Endothelial cell of umbilical vein (primary cell): ENCODE measurements around the gene CASP10. TPM values are rescaled to one million over a fixed set of nuclear protein-coding genes. Genes with fewer than 3 reads are reported as not detected.

Experiments used
- BruUV-seq: library from RNA; stranded (reverse); fragments of 400-500 nt; replicated peaks from 2 replicates; lab custom pipeline; 2021; lab: Mats Ljungman, UMichigan
- CTCF ChIA-PET: fragments of 300-600, 350-600 bp; sonication (Branson Sonifier 250); formaldehyde crosslinking; loops from one replicate; lab custom pipeline; 2021; ENCODE audit warnings: antibody characterized with exemption, inconsistent platforms; lab: Charles Lee
- POLR2A ChIA-PET: fragments of 300-600, 350-600 bp; sonication (Branson Sonifier 250); formaldehyde crosslinking; loops from one replicate; lab custom pipeline; 2021; ENCODE audit warnings: antibody characterized with exemption, inconsistent platforms; lab: Charles Lee
- DNase-seq: peaks from one replicate; pipeline ENCODE4 v3.0.0-alpha.2; 2011; ENCODE audit warnings: low read depth, low spot score
- FAIRE-seq: peaks from 2 replicates; lab custom pipeline; 2011; peaks lifted over from hg19 to GRCh38; lab: Jason Lieb, UNC
- H2AFZ ChIP-seq: 2 replicates; pipeline ENCODE4 v1.6.0; 2012; ENCODE audit warnings: low read depth, low read length, control low read depth, inconsistent platforms
- H3K27ac ChIP-seq: 2 replicates; pipeline ENCODE4 v1.5.1; 2011; ENCODE audit warnings: low read depth, mild to moderate bottlenecking, control low read depth, low read length, moderate library complexity; ENCODE audit not compliant: insufficient read depth
- H3K27me3 ChIP-seq, 2 experiments: 2 replicates each; pipeline versions ENCODE4 v1.6.0 to v1.6.1; 2011; ENCODE audit warnings: low read length in 2 of 2, mixed read lengths in 1 of 2; ENCODE audit not compliant: control insufficient read depth in 2 of 2, insufficient read depth in 2 of 2
- H3K36me3 ChIP-seq, 2 experiments: 2 replicates in 1 of 2; 3 replicates in 1 of 2; pipeline ENCODE4 v1.5.1; 2011; ENCODE audit warnings: low read length in 2 of 2, mild to moderate bottlenecking in 1 of 2, moderate library complexity in 1 of 2; ENCODE audit not compliant: control insufficient read depth in 2 of 2, insufficient read depth in 2 of 2; ENCODE audit errors: extremely low read depth in 1 of 2
- H3K4me1 ChIP-seq: 3 replicates; pipeline ENCODE4 v1.5.1; 2011; ENCODE audit warnings: mild to moderate bottlenecking, low read length; ENCODE audit not compliant: control insufficient read depth, insufficient read depth; ENCODE audit errors: extremely low read depth
- H3K4me2 ChIP-seq: 2 replicates; pipeline ENCODE4 v1.6.1; 2011; ENCODE audit warnings: low read length, control low read depth, mixed read lengths; ENCODE audit not compliant: insufficient read depth
- H3K4me3 ChIP-seq, 3 experiments: fragments of 200-600 bp in 1 of 3; sonication (generic), shearing (Covaris generic) in 1 of 3; replicated peaks in 1 of 3; 2 replicates each; pipeline ENCODE4 v1.5.1; 2011 to 2016; ENCODE audit warnings: control low read depth in 3 of 3, low read length in 3 of 3, mild to moderate bottlenecking in 2 of 3, inconsistent platforms in 1 of 3, low read depth in 1 of 3, moderate library complexity in 1 of 3; ENCODE audit not compliant: insufficient read depth in 1 of 3
- H3K79me2 ChIP-seq: 2 replicates; pipeline ENCODE4 v1.6.0; 2012; ENCODE audit warnings: low read length, inconsistent platforms; ENCODE audit not compliant: control insufficient read depth, insufficient read depth
- H3K9ac ChIP-seq: replicated peaks from 2 replicates; pipeline ENCODE3; 2011; ENCODE audit warnings: low read length, control low read depth; ENCODE audit not compliant: insufficient read depth; ENCODE audit errors: extremely low read depth
- H3K9me1 ChIP-seq: replicated peaks from 3 replicates; pipeline ENCODE4 v1.6.0; 2011; ENCODE audit warnings: mild to moderate bottlenecking, low read length; ENCODE audit not compliant: control insufficient read depth, insufficient read depth; ENCODE audit errors: extremely low read depth
- H3K9me3 ChIP-seq: replicated peaks from 2 replicates; pipeline ENCODE4 v1.5.1; 2012; ENCODE audit warnings: low read length, inconsistent platforms; ENCODE audit not compliant: control insufficient read depth, insufficient read depth
- H4K20me1 ChIP-seq: replicated peaks from 2 replicates; pipeline ENCODE3; 2011; ENCODE audit warnings: mild to moderate bottlenecking, low read length; ENCODE audit not compliant: control insufficient read depth, insufficient read depth; ENCODE audit errors: extremely low read depth
- CTCF ChIP-seq, 2 donors: IDR thresholded peaks; 1 replicate in 1 of 2; 2 replicates in 1 of 2; pipeline ENCODE4 v1.5.1; 2011; ENCODE audit warnings: low read length in 2 of 2, mild to moderate bottlenecking in 2 of 2, moderate library complexity in 2 of 2, control low read depth in 1 of 2, inconsistent platforms in 1 of 2, low read depth in 1 of 2; ENCODE audit not compliant: insufficient read depth in 1 of 2; ENCODE audit errors: extremely low read depth in 1 of 2
- EZH2 ChIP-seq: IDR thresholded peaks from 2 replicates; pipeline ENCODE4 v1.6.1; 2012; ENCODE audit warnings: borderline replicate concordance, low read depth, mild to moderate bottlenecking, moderate library complexity, low read length, inconsistent platforms; ENCODE audit not compliant: severe bottlenecking
- FOS ChIP-seq: IDR thresholded peaks from 2 replicates; pipeline ENCODE4 v1.6.1; 2011; ENCODE audit warnings: mild to moderate bottlenecking, low read length, moderate library complexity, borderline replicate concordance; ENCODE audit not compliant: insufficient read depth
- GATA2 ChIP-seq: IDR thresholded peaks from 2 replicates; pipeline ENCODE4 v1.7.0; 2011; ENCODE audit warnings: low read depth, mild to moderate bottlenecking, moderate library complexity, mixed read lengths, low read length; ENCODE audit not compliant: insufficient read length, insufficient read depth
- JUN ChIP-seq: IDR thresholded peaks from 2 replicates; pipeline ENCODE4 v1.6.1; 2011; ENCODE audit warnings: borderline replicate concordance, low read depth; ENCODE audit not compliant: insufficient read length, insufficient read depth
- MAX ChIP-seq: IDR thresholded peaks from 2 replicates; pipeline ENCODE4 v1.6.1; 2011; ENCODE audit not compliant: insufficient read depth, insufficient read length
- MYC ChIP-seq: IDR thresholded peaks from one replicate; pipeline ENCODE4 v1.6.1; 2011; ENCODE audit warnings: mild to moderate bottlenecking, low read depth, low read length
- POLR2A ChIP-seq: IDR thresholded peaks from 2 replicates; pipeline ENCODE4 v1.6.1; 2012; ENCODE audit warnings: low read depth, mild to moderate bottlenecking, control low read depth, low read length
- POLR2AphosphoS5 ChIP-seq: IDR thresholded peaks from 2 replicates; pipeline ENCODE4 v1.6.1; 2012; ENCODE audit warnings: low read depth, mild to moderate bottlenecking, control low read depth, low read length, moderate library complexity; ENCODE audit not compliant: insufficient read depth
- dilution Hi-C: fragments of 300-500 bp; cut with MboI; formaldehyde crosslinking; loops from one replicate; pipeline ENCODE4 v1.15.0; 2019; ENCODE audit warnings: low sequenced_read_pairs; ENCODE audit not compliant: extremely low pct_ligation_motif_present
- intact Hi-C: fragments of 100-400 bp; cut with micrococcal nuclease; formaldehyde crosslinking; loops from one replicate; pipeline ENCODE4 v1.10.0; 2022
- polyA plus RNA-seq, 4 experiments: library from polyadenylated mRNA; depleted of rRNA in 3 of 4; stranded (reverse) in 3 of 4; unstranded in 1 of 4; fragments of >200 nt; gene quantifications; 2 replicates each; pipeline versions ENCODE4 v1.2.1 to v1.2.3, GENCODE V29; 2011 to 2012; ENCODE audit warnings: missing spikeins in 1 of 4
- total RNA-seq: library from RNA; stranded (reverse); gene quantifications from 2 replicates; pipeline ENCODE4 v1.2.3, GENCODE V29; 2021

CASP10 gene
- total and polyA plus RNA-seq, 2 donors (not counting 3 experiments of a cell fraction or from before 2014, with no cell fraction given): 16.4 to 37.6 TPM

- Histone ChIP-seq H2AFZ (no peak overlapping the region), H3K27ac (no peak overlapping the region), H3K79me2 (peaks cover 4% of the 10 kb centered on the region), H3K9ac (no peak overlapping the region), H3K9me1 (no peaks in the 10 kb centered on the region), H3K4me3 (no peak overlapping the region), H3K4me1 (peaks cover 30% of the 10 kb centered on the region), H3K36me3 (peaks cover 13 to 18% of the 10 kb centered on the region in 2 experiments), H4K20me1 (no peaks in the 10 kb centered on the region), H3K4me2 (no peak overlapping the region), H3K9me3 (no peaks in the 10 kb centered on the region), H3K27me3 (no peaks in the 10 kb centered on the region)
- POLR2A ChIA-PET: no interaction called here
- intact Hi-C loops: no loop called here
- FAIRE-seq: no peak
- CTCF ChIA-PET: interaction anchor here (1.1 to 3.8 kb wide), 4 partner anchors 13 to 37 kb away, joined by 3 to 26 read pairs (median 15); partner anchors contain the start of gene CASP10
- dilution Hi-C loops: loop anchor here (25.0 kb wide), 1 partner anchor 283 kb away; no protein-coding TSS in a partner anchor
- no peak for DNase-seq
- TF ChIP-seq JUN: no peak
- no peak for TF ChIP-seq CTCF (IDR thresholded peaks at IDR 0.05; ENCODE audit: extremely low read depth in 1 of 2, insufficient read depth in 1 of 2, low read depth in 1 of 2, low read length in 2 of 2)
- TF ChIP-seq POLR2AphosphoS5: no peak
- no peak for TF ChIP-seq POLR2A
- TF ChIP-seq GATA2: no peak
- BruUV-seq: no TSS peak
Observed at GRCh38 chr2:201195331-201195730, 12.4 kb downstream of the CASP10 start.

GRCh38 chr2:201196003-201196402 lies 13.1 kb downstream of the CASP10 start:
- dilution Hi-C loops (loop anchor here (25.0 kb wide), 1 partner anchor 284 kb away; no protein-coding TSS in a partner anchor), intact Hi-C loops (loop anchor here (2.0 kb wide), 1 partner anchor 17 kb away; no protein-coding TSS in a partner anchor)
- ChIA-PET CTCF (interaction anchor here (0.8 to 3.8 kb wide), 3 partner anchors 13 to 37 kb away, joined by 3 to 26 read pairs (median 23); partner anchors contain the start of gene CASP10), POLR2A (no interaction called here)
- Histone ChIP-seq H3K36me3 (peaks cover 16 to 20% of the 10 kb centered on the region in 2 experiments), H3K27ac (no peak overlapping the region), H3K4me1 (peaks cover 23% of the 10 kb centered on the region), H3K79me2 (peaks cover 4% of the 10 kb centered on the region), H4K20me1 (no peaks in the 10 kb centered on the region), H3K4me3 (no peak overlapping the region), H3K4me2 (no peak overlapping the region), H3K9me1 (no peaks in the 10 kb centered on the region), H3K27me3 (no peaks in the 10 kb centered on the region), H2AFZ (no peak overlapping the region), H3K9me3 (no peaks in the 10 kb centered on the region), H3K9ac (no peak overlapping the region)
- no peak for DNase-seq
- no TSS peak for BruUV-seq
- no peak for FAIRE-seq
- TF ChIP-seq CTCF (IDR thresholded peaks at IDR 0.05; ENCODE audit: extremely low read depth in 1 of 2, insufficient read depth in 1 of 2, low read depth in 1 of 2, low read length in 2 of 2) (no peak), MYC (no peak), MAX (no peak), POLR2A (no peak), EZH2 (no peak), FOS (no peak), POLR2AphosphoS5 (no peak), JUN (no peak), GATA2 (no peak)
